Measurements from ENCODE around the gene ABCA13. TPM values are rescaled to one million over a fixed set of nuclear protein-coding genes. Genes with fewer than 3 reads are reported as not detected.

Gene ABCA13
- total RNA-seq, 4 donors from 2014 or later, result under 0.01 to 0.54 (median 0.04) TPM; not detected in 1

DNA sequence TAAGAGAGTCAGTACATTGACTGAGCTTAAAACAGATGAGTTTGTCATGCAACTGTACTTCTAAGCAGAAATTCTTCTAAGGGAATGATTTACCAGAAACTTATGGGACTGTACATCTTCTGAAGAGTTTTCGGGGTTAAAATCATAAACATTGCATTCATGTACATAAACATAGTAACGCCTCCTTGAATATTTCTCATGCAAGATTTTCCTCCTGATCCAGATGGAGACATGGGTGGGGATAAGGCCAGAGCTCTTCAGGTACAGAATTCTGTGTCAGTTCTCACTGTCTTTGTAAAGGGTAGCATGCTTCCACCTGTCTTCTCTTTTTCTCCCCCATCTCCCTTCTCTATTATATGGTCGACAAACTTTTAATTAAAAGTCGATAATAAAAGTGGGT lies 335.3 kb downstream of the ABCA13 start:
- TF ChIP-seq POLR2A (IDR thresholded peaks at IDR 0.05) (no peak), CTCF (IDR thresholded peaks at IDR 0.05) (no peak), POLR2AphosphoS5 (IDR thresholded peaks at IDR 0.05) (no peak), EP300 (IDR thresholded peaks at IDR 0.05) (no peak)
- Histone ChIP-seq H3K36me3 (no peaks in the 10 kb centered on the region), H3K4me1 (no peaks in the 10 kb centered on the region), H3K9me3 (no peaks in the 10 kb centered on the region), H3K4me3 (no peak overlapping the region), H3K27me3 (no peaks in the 10 kb centered on the region), H3K27ac (no peak overlapping the region)
- WGBS, 2 donors (ENCODE audit: low coverage in 1 of 2), result 70 to 81% methylated on average over 4 of the region's 4 CpGs
- ATAC-seq, result no peak

DNA sequence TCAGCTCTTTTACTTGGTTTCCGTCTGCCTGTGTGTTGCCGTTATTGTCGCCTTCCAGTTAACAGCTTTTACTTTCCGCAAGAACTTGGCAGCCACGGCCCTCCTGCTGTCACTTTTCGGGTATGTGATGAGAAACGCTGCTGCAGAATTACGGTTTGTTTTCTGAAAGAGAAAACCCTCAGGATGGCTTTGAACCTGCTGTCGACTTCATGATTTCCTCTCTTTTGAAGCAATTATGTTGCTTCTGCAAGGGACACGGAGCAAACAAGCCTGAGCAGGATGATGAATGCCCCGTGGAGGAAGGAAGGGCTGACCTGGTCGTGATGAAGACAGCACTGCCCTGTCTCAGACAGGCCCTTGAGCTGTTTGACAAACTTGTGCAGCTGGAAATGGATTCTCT lies 339.8 kb downstream of the ABCA13 start:
- no peak for ATAC-seq
- H3K4me3 ChIP-seq, result no peak overlapping the region

DNA sequence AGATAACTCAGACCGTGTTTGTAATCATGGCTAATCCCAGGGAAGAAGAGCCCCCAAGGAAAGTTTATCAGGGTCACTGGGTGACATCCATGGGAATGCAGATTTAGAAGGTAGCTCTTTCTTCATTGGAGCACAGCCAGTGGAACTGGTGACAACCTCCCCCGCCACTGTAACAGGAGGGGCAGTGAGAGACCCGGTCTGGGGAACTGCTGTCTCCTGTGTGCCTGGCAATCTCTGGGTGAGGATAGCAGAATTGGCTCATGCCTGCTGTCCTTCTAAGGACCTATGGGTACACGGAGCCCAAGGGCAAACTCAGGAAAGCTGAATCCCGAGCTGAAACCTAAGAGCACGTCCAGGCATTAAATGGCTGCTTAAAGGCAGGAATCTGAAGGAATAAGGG lies 341.6 kb downstream of the ABCA13 start:
- 34 to 71% methylated on average over 1 to 3 of the region's 6 CpGs for WGBS, 2 donors (ENCODE audit: low coverage in 1 of 2)
- no peaks in the 10 kb centered on the region for H3K36me3 ChIP-seq
- no peaks in the 10 kb centered on the region for H3K27me3 ChIP-seq
- TF ChIP-seq CTCF (IDR thresholded peaks at IDR 0.05) (no peak), POLR2A (IDR thresholded peaks at IDR 0.05) (no peak), EP300 (IDR thresholded peaks at IDR 0.05) (no peak), POLR2AphosphoS5 (IDR thresholded peaks at IDR 0.05) (no peak)
- H3K4me1 ChIP-seq, result no peaks in the 10 kb centered on the region
- H3K9me3 ChIP-seq, result no peaks in the 10 kb centered on the region
- no peak overlapping the region for H3K27ac ChIP-seq
- H3K4me3 ChIP-seq, result no peak overlapping the region
- no peak for ATAC-seq

More for the DNA sequence above, 339.8 kb downstream of the ABCA13 start:
- no peak for TF ChIP-seq CTCF (IDR thresholded peaks at IDR 0.05)
- TF ChIP-seq POLR2A (IDR thresholded peaks at IDR 0.05), result no peak
- no peak for TF ChIP-seq EP300 (IDR thresholded peaks at IDR 0.05)
- TF ChIP-seq POLR2AphosphoS5 (IDR thresholded peaks at IDR 0.05), result no peak
- Histone ChIP-seq H3K27ac (no peak overlapping the region), H3K36me3 (no peaks in the 10 kb centered on the region), H3K9me3 (no peaks in the 10 kb centered on the region), H3K27me3 (no peaks in the 10 kb centered on the region), H3K4me1 (no peaks in the 10 kb centered on the region)
- WGBS, 2 donors (ENCODE audit: low coverage in 1 of 2), result 17 to 28% methylated on average over 7 to 11 of the region's 12 CpGs

- TF ChIP-seq POLR2A (IDR thresholded peaks at IDR 0.05) (no peak), CTCF (IDR thresholded peaks at IDR 0.05) (no peak), EP300 (IDR thresholded peaks at IDR 0.05) (no peak), POLR2AphosphoS5 (IDR thresholded peaks at IDR 0.05) (no peak)
- Histone ChIP-seq H3K27me3 (no peaks in the 10 kb centered on the region), H3K9me3 (no peaks in the 10 kb centered on the region), H3K27ac (no peak overlapping the region), H3K4me3 (no peak overlapping the region), H3K36me3 (no peaks in the 10 kb centered on the region), H3K4me1 (no peaks in the 10 kb centered on the region)
- no peak for ATAC-seq
- WGBS, 2 donors (ENCODE audit: low coverage in 1 of 2), result 78 to 79% methylated on average over 3 of the region's 3 CpGs
Observed at GRCh38 chr7:48515171-48515570, 343.9 kb downstream of the ABCA13 start.

- H3K9me3 ChIP-seq, result no peaks in the 10 kb centered on the region
- WGBS, 2 donors (ENCODE audit: low coverage in 1 of 2), result 44 to 61% methylated on average over 2 of the region's 2 CpGs
- H3K4me1 ChIP-seq, result no peaks in the 10 kb centered on the region
- TF ChIP-seq POLR2AphosphoS5 (IDR thresholded peaks at IDR 0.05) (no peak), EP300 (IDR thresholded peaks at IDR 0.05) (no peak), POLR2A (IDR thresholded peaks at IDR 0.05) (no peak), CTCF (IDR thresholded peaks at IDR 0.05) (no peak)
- no peak overlapping the region for H3K27ac ChIP-seq
- H3K36me3 ChIP-seq, result no peaks in the 10 kb centered on the region
- H3K27me3 ChIP-seq, result no peaks in the 10 kb centered on the region
- no peak for ATAC-seq
- H3K4me3 ChIP-seq, result no peak overlapping the region
Observed at GRCh38 chr7:48518092-48518491, 346.8 kb downstream of the ABCA13 start.

All from gastroesophageal sphincter (tissue), 4 donors.